PFSK-1 (cell line): ENCODE measurements around the gene ABCC10.

Source experiments
- FOXP2 ChIP-seq: optimal IDR thresholded peaks from 2 replicates; pipeline ENCODE3; 2011; ENCODE audit warnings: borderline replicate concordance, control low read depth, inconsistent platforms; ENCODE audit not compliant: insufficient read depth; ENCODE audit errors: extremely low read length, extremely low read depth
- POLR2AphosphoS5 ChIP-seq: IDR thresholded peaks from 2 replicates; pipeline ENCODE4 v1.6.1; 2012; ENCODE audit warnings: low read depth, mild to moderate bottlenecking, control low read depth, low read length, moderate library complexity
- SIN3A ChIP-seq: IDR thresholded peaks from 2 replicates; pipeline ENCODE4 v1.6.1; 2012; ENCODE audit warnings: mild to moderate bottlenecking, low read length, moderate library complexity, borderline replicate concordance; ENCODE audit not compliant: insufficient read depth
- TAF1 ChIP-seq: IDR thresholded peaks from 2 replicates; pipeline ENCODE4 v1.6.1; 2012; ENCODE audit warnings: low read length, control low read depth, borderline replicate concordance; ENCODE audit not compliant: insufficient read depth
- TF ChIP-seq, protein P1 (sequence below), 2 experiments: IDR thresholded peaks; 2 replicates each; pipeline versions ENCODE4 v1.6.1 to v1.8.0; 2011 to 2012; ENCODE audit warnings: low read depth in 2 of 2, low read length in 2 of 2, control low read depth in 1 of 2, inconsistent platforms in 1 of 2, mild to moderate bottlenecking in 1 of 2, moderate library complexity in 1 of 2; ENCODE audit not compliant: insufficient read depth in 1 of 2

Gene ABCC10

DNA sequence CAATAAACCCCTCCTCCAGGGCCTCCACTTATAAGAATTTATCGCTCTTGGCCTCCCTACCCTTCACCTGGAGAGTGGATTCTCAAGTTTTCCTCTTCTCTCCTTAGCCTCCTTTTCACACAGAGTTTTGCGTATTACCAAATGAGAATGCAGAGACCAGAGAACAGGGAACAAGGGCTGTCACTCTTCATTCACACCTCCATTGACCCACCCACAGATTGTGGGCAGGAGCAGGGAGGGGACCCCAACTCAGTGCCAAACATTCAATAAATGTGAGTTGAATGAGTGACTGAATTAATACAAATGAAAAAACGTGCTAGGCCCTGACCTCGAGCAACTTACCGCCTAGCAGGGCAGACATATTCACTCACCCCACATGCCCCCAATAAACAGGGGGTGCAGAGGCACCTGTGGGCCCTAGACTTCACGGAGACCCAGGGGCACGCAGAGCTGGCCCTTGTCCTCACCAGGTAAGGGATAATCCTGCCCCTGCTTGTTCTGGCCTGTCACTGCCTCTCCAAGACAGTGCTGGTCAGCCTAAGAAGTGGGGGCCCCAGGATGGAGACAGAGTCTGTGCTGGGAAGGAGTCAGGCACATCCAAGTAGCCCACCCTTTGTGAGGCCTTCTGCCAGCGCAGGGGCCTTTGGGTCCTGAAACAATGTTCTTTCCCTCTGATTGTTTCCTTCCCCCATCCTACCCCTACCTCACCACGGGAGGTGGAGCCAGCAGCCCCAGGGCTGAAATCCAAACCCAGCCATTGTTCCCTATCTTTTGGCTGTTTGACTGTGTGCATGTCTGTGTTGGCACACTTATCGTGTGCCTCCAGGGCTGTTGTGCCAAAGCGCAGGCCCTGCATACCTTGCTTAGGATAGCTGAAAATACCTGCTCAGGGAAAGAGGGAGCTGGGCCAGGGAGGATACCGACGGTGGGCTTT lies 41.7 kb downstream of the ABCC10 start:
- TF ChIP-seq POLR2AphosphoS5 (no peak), TAF1 (no peak), SIN3A (no peak), FOXP2 (no peak)
- TF ChIP-seq, protein P1, sequence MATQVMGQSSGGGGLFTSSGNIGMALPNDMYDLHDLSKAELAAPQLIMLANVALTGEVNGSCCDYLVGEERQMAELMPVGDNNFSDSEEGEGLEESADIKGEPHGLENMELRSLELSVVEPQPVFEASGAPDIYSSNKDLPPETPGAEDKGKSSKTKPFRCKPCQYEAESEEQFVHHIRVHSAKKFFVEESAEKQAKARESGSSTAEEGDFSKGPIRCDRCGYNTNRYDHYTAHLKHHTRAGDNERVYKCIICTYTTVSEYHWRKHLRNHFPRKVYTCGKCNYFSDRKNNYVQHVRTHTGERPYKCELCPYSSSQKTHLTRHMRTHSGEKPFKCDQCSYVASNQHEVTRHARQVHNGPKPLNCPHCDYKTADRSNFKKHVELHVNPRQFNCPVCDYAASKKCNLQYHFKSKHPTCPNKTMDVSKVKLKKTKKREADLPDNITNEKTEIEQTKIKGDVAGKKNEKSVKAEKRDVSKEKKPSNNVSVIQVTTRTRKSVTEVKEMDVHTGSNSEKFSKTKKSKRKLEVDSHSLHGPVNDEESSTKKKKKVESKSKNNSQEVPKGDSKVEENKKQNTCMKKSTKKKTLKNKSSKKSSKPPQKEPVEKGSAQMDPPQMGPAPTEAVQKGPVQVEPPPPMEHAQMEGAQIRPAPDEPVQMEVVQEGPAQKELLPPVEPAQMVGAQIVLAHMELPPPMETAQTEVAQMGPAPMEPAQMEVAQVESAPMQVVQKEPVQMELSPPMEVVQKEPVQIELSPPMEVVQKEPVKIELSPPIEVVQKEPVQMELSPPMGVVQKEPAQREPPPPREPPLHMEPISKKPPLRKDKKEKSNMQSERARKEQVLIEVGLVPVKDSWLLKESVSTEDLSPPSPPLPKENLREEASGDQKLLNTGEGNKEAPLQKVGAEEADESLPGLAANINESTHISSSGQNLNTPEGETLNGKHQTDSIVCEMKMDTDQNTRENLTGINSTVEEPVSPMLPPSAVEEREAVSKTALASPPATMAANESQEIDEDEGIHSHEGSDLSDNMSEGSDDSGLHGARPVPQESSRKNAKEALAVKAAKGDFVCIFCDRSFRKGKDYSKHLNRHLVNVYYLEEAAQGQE (IDR thresholded peaks at IDR 0.05; ENCODE audit: insufficient read depth in 1 of 2, low read depth in 2 of 2, low read length in 2 of 2): no peak

DNA sequence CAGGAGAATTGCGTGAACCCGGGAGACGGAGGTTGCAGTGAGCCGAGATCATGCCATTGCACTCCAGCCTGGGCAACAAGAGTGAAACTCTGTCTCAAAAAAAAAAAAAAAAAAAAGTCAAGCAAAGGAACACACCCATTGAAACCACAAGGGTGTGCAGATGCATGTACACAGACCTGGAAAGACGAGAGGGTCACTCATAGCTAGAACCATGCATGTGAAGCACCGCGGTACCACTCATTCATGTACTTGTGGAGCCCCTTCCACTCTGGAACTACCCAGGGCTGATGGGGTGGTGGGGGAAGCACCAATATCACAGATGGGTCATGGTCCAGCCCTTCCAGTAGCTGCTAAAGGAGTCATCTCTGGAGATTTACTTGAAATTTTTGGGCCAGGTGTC lies 42.6 kb downstream of the ABCC10 start:
- TF ChIP-seq POLR2AphosphoS5 (no peak), SIN3A (no peak), FOXP2 (no peak), TAF1 (no peak)
- TF ChIP-seq, protein P1 (IDR thresholded peaks at IDR 0.05; ENCODE audit: insufficient read depth in 1 of 2, low read depth in 2 of 2, low read length in 2 of 2): no peak

DNA sequence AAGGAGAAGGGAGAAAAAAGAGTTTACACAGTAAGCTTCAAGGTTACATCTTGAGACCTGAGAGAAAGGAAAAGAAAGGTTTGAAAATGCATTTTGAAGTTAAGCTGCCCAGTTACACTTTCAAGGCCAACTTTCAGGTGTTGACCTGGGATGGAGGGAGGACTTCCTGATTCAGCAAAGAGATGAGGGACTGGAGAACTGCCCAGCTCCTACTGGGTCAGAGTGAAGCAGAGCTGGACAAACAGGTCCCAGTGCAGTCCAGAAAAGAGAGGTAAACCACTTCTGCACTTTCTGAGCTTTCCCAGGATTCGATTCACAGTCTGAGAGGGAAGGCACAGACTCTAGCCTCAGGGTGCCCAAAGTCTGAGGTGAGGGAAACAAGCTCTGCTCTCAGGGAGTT lies 44.1 kb downstream of the ABCC10 start:
- TF ChIP-seq POLR2AphosphoS5: no peak
- TF ChIP-seq SIN3A: no peak
- TF ChIP-seq, protein P1 (IDR thresholded peaks at IDR 0.05; ENCODE audit: insufficient read depth in 1 of 2, low read depth in 2 of 2, low read length in 2 of 2): no peak
- TF ChIP-seq TAF1: no peak
- TF ChIP-seq FOXP2: no peak

DNA sequence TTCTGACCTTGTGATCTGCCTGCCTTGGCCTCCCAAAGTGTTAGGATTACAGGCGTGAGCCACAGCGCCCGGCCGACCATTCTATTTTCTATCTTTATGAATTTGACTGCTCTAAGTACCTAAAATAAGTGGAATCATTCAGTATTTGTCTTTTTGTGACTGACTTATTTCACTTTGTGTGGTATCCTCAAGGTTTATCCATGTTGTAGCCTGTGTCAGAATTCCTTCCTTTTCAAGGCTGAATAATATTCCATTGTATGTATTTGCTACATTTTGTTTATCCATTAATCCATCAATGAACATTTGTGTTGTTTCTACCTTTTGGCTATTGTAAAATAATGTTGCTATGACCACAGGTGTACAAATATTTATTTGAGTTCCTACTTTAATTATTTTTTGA lies 45.2 kb downstream of the ABCC10 start:
- no peak for TF ChIP-seq FOXP2
- TF ChIP-seq SIN3A: no peak
- TF ChIP-seq, protein P1 (IDR thresholded peaks at IDR 0.05; ENCODE audit: insufficient read depth in 1 of 2, low read depth in 2 of 2, low read length in 2 of 2): no peak
- no peak for TF ChIP-seq POLR2AphosphoS5
- TF ChIP-seq TAF1: no peak
